OCI-LY7 (cell line): ENCODE results near the gene DIAPH2. TPM values are rescaled to one million over a fixed set of nuclear protein-coding genes. Genes with fewer than 3 reads are reported as not detected.

ENCODE experiments used
- BruUV-seq: library from RNA; stranded (reverse); fragments of 400-500 nt; replicated peaks from 2 replicates; lab custom pipeline; 2021; lab: Mats Ljungman, UMichigan
- CTCF ChIA-PET: fragments of 300-600 bp; sonication (Branson Sonifier 250); formaldehyde crosslinking; loops from one replicate; lab custom pipeline; 2022; ENCODE audit warnings: antibody characterized with exemption; ENCODE audit not compliant: unreplicated experiment; lab: Charles Lee
- POLR2A ChIA-PET: fragments of 300-600 bp; sonication (Branson Sonifier 250); formaldehyde crosslinking; loops from one replicate; lab custom pipeline; 2022; ENCODE audit warnings: antibody characterized with exemption; lab: Charles Lee
- DNase-seq: peaks from one replicate; pipeline ENCODE4 v3.0.0-alpha.2; 2015; ENCODE audit warnings: low spot score
- H2AFZ ChIP-seq: fragments of 200-600 bp; sonication (generic), shearing (Covaris generic); 2 replicates; pipeline ENCODE4 v1.6.1; 2014; ENCODE audit warnings: mild to moderate bottlenecking, antibody characterized with exemption, low read length, moderate library complexity
- H3K27ac ChIP-seq: fragments of 200-600 bp; sonication (generic); 2 replicates; pipeline ENCODE4 v1.5.1; 2014; ENCODE audit warnings: mixed run types, low read depth, mild to moderate bottlenecking, moderate library complexity, low read length, inconsistent platforms; ENCODE audit not compliant: poor library complexity, severe bottlenecking
- H3K36me3 ChIP-seq: fragments of 200-600 bp; sonication (generic); 2 replicates; pipeline ENCODE4 v1.6.1; 2014; ENCODE audit warnings: mild to moderate bottlenecking, antibody characterized with exemption, low read length, moderate library complexity, mixed read lengths; ENCODE audit not compliant: insufficient read depth
- H3K4me1 ChIP-seq: fragments of 200-600 bp; sonication (generic); 2 replicates; pipeline ENCODE4 v1.5.1; 2014; ENCODE audit warnings: mild to moderate bottlenecking, low read length; ENCODE audit not compliant: insufficient read depth, poor library complexity, severe bottlenecking
- H3K4me2 ChIP-seq: fragments of 200-600 bp; sonication (generic); 2 replicates; pipeline ENCODE4 v1.6.1; 2014; ENCODE audit warnings: mild to moderate bottlenecking, low read length
- H3K4me3 ChIP-seq: fragments of 200-600 bp; sonication (generic); 2 replicates; pipeline ENCODE4 v1.5.1; 2014; ENCODE audit warnings: mild to moderate bottlenecking, low read depth, low read length; ENCODE audit not compliant: poor library complexity, severe bottlenecking
- H3K79me2 ChIP-seq: fragments of 200-600 bp; sonication (generic); 2 replicates; pipeline ENCODE4 v1.6.1; 2016; ENCODE audit warnings: low read depth, mild to moderate bottlenecking, low read length, moderate library complexity, mixed read lengths; ENCODE audit not compliant: insufficient read depth
- H3K9me2 ChIP-seq: fragments of 200-600 bp; sonication (generic); 2 replicates; pipeline ENCODE4 v1.6.1; 2016; ENCODE audit warnings: mild to moderate bottlenecking, low read length, mixed read lengths; ENCODE audit not compliant: insufficient read depth
- H3K9me3 ChIP-seq: fragments of 200-600 bp; sonication (generic); 2 replicates; pipeline ENCODE4 v1.6.1; 2014; ENCODE audit warnings: mild to moderate bottlenecking, mixed run types, low read length, mixed read lengths
- H4K20me1 ChIP-seq: fragments of 200-600 bp; sonication (generic); 2 replicates; pipeline ENCODE4 v1.6.1; 2014; ENCODE audit warnings: mild to moderate bottlenecking, antibody characterized with exemption, low read length, moderate library complexity, mixed read lengths; ENCODE audit not compliant: insufficient read depth
- CTCF ChIP-seq: fragments of 200-600 bp; sonication (generic); conservative IDR thresholded peaks from 2 replicates; pipeline ENCODE4 v1.5.1; 2014; ENCODE audit warnings: mild to moderate bottlenecking, antibody characterized with exemption, low read length, moderate library complexity, mixed read lengths
- EZH2phosphoT487 ChIP-seq: fragments of 200-600 bp; sonication (generic); IDR thresholded peaks from 2 replicates; pipeline ENCODE4 v1.6.1; 2018; ENCODE audit warnings: low read depth, borderline replicate concordance, mild to moderate bottlenecking, mixed run types, antibody characterized with exemption, low read length, moderate library complexity, mixed read lengths
- intact Hi-C: fragments of 100-400 bp; cut with micrococcal nuclease; formaldehyde crosslinking; loops from one replicate; pipeline ENCODE4 v1.10.0; 2022; ENCODE audit not compliant: unreplicated experiment
- total RNA-seq, 2 experiments: library from RNA; depleted of rRNA in 1 of 2; stranded (reverse); fragments of >200 nt in 1 of 2; shearing (Covaris generic) in 1 of 2; gene quantifications; 2 replicates each; pipeline ENCODE4 v1.2.3, GENCODE V29; 2014 to 2022

DIAPH2 gene
- total RNA-seq, 2 experiments from 2014 or later: 21.3 to 21.5 TPM

DNA sequence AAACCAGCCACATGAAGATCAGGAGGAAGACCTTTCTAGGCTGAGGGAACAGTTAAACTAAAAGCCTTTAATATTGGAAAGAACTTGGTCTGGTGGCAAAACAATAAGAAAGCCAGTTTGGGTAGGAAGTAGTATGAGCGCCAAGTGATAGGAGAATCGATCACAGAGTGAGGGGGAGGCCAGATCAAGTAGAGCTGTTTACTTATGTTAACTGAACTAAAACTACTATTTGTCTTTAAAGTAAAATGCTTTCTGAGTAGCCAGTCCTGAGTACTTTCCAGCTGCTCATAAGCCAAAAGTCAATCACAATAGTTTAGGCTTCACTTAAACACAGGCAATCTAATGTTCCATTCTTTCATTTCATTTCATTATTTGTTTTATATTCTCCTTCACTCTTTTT lies 136.3 kb downstream of the DIAPH2 start:
- intact Hi-C loops: no loop called here
- no TSS peak for BruUV-seq
- H2AFZ ChIP-seq: no peak overlapping the region

DNA sequence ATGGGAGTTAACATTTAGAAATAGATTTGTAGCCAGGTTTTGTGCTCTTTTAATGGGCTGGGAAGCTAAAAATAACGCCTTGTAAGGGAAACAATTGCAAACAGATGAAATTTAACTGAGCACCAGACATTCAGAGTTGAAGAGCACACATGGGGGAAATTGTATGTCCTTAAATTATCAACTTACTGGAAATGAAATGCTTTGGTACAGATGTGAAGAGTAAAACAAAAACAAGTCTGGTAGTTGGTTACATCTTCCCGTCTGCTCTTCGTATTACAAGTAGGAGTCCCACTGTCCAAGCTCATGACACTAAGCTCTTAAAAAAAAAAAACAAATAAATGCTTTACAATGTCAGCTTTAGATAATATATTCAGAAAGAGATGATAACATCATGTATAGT lies 139.5 kb downstream of the DIAPH2 start:
- DNase-seq: no peak
- no peak for TF ChIP-seq EZH2phosphoT487
- TF ChIP-seq CTCF: no peak
- Histone ChIP-seq H3K36me3 (no peaks in the 10 kb centered on the region), H3K9me2 (no peaks in the 10 kb centered on the region), H3K4me3 (no peak overlapping the region), H3K4me2 (no peak overlapping the region), H3K9me3 (no peaks in the 10 kb centered on the region), H3K4me1 (no peaks in the 10 kb centered on the region), H3K27ac (no peak overlapping the region), H3K79me2 (no peaks in the 10 kb centered on the region), H2AFZ (no peak overlapping the region), H4K20me1 (no peaks in the 10 kb centered on the region)
- POLR2A ChIA-PET: interaction anchor here (0.8 to 0.9 kb wide), 2 partner anchors 15 to 38 kb away, joined by 3 read pairs; no protein-coding TSS in a partner anchor
- intact Hi-C loops: no loop called here
- no TSS peak for BruUV-seq
- CTCF ChIA-PET: no interaction called here

More for the DNA sequence above, 136.3 kb downstream of the DIAPH2 start:
- Histone ChIP-seq H3K9me2 (no peaks in the 10 kb centered on the region), H4K20me1 (no peaks in the 10 kb centered on the region), H3K9me3 (no peaks in the 10 kb centered on the region), H3K36me3 (no peaks in the 10 kb centered on the region), H3K4me1 (no peaks in the 10 kb centered on the region), H3K27ac (no peak overlapping the region), H3K4me3 (no peak overlapping the region), H3K4me2 (no peak overlapping the region), H3K79me2 (no peaks in the 10 kb centered on the region)
- POLR2A ChIA-PET: interaction anchor here (0.9 kb wide), 1 partner anchor 10 kb away, joined by 3 read pairs; no protein-coding TSS in a partner anchor
- DNase-seq: no peak
- CTCF ChIA-PET: no interaction called here
- no peak for TF ChIP-seq EZH2phosphoT487
- no peak for TF ChIP-seq CTCF

DNA sequence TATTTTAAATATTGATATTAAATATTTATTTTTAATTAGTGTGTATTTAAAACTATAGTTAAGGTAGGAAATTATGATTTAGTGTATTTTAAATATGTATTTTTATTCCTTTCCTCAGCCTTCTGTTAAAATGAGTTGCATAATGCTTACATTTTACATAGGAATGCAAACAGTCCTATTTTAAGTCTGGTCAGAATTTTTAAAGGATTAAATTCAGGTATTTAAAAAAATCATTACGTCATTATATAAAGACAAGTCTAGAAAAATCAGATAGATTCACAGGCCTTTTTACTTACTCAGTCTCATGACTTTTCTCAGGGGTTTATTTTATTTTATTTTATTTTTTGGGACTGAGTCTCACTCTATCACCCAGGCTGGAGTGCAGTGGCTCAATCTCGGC lies 148.7 kb downstream of the DIAPH2 start:
- Histone ChIP-seq H3K4me1 (peaks cover 44% of the 10 kb centered on the region), H3K36me3 (no peaks in the 10 kb centered on the region), H3K9me2 (no peaks in the 10 kb centered on the region), H3K79me2 (no peaks in the 10 kb centered on the region; the same call in 1 of the 2 replicates), H3K9me3 (no peaks in the 10 kb centered on the region), H3K4me2 (no peak overlapping the region), H2AFZ (no peak overlapping the region), H4K20me1 (no peaks in the 10 kb centered on the region), H3K27ac (no peak overlapping the region), H3K4me3 (no peak overlapping the region)
- POLR2A ChIA-PET: no interaction called here
- no TSS peak for BruUV-seq
- intact Hi-C loops: loop anchor here (10.0 kb wide), 1 partner anchor 149 kb away; the partner anchor contains the start of gene DIAPH2
- TF ChIP-seq CTCF (no peak), EZH2phosphoT487 (no peak)
- no peak for DNase-seq
- CTCF ChIA-PET: no interaction called here
